IMR-90 (cell line): ENCODE measurements around the gene MEF2A. TPM values are rescaled to one million over a fixed set of nuclear protein-coding genes. Genes with fewer than 3 reads are reported as not detected.

ENCODE experiments used
- ATAC-seq: fragments of 200-7000 bp; cut with Tn5 transposase; 2 replicates; pipeline ENCODE4 v1.9.1; 2020; ENCODE audit warnings: low read depth, mild to moderate bottlenecking, moderate library complexity
- BruUV-seq: library from RNA; stranded (reverse); fragments of 400-500 nt; replicated peaks from 2 replicates; lab custom pipeline; 2021; lab: Mats Ljungman, UMichigan
- CTCF ChIA-PET: fragments of 300-600 bp; formaldehyde crosslinking; extraction: SDS; loops from one replicate; lab custom pipeline; 2021; ENCODE audit warnings: antibody characterized with exemption; lab: Yijun Ruan, JAX
- POLR2A ChIA-PET: fragments of 300-600 bp; sonication (Branson Sonifier 250); formaldehyde crosslinking; loops from one replicate; lab custom pipeline; 2022; ENCODE audit warnings: antibody characterized with exemption; ENCODE audit not compliant: unreplicated experiment; lab: Charles Lee
- DNase-seq: peaks from one replicate; pipeline ENCODE4 v3.0.0; 2013
- H2AFZ ChIP-seq: replicated peaks from 2 replicates; pipeline ENCODE3; 2013; ENCODE audit warnings: low read length, mild to moderate bottlenecking; ENCODE audit not compliant: poor library complexity
- H2AK5ac ChIP-seq: 2 replicates; pipeline ENCODE4 v1.6.1; 2013; ENCODE audit warnings: low read depth, low read length, inconsistent platforms
- H2AK9ac ChIP-seq: replicated peaks from 2 replicates; pipeline ENCODE3; 2013; ENCODE audit warnings: mild to moderate bottlenecking, low read depth, low read length, moderate library complexity; ENCODE audit not compliant: poor library complexity
- H2BK120ac ChIP-seq: 2 replicates; pipeline ENCODE4 v1.6.1; 2013; ENCODE audit warnings: low read depth, low read length, inconsistent platforms
- H2BK15ac ChIP-seq: 3 replicates; pipeline ENCODE4 v1.6.1; 2013; ENCODE audit warnings: low read depth, low read length, inconsistent platforms
- H2BK20ac ChIP-seq: 2 replicates; pipeline ENCODE4 v1.6.1; 2013; ENCODE audit warnings: low read depth, mild to moderate bottlenecking, inconsistent platforms, low read length, moderate library complexity
- H2BK5ac ChIP-seq: 2 replicates; pipeline ENCODE4 v1.6.1; 2013; ENCODE audit warnings: mild to moderate bottlenecking, low read depth, low read length, inconsistent platforms; ENCODE audit not compliant: poor library complexity, severe bottlenecking
- H3K14ac ChIP-seq: replicated peaks from 2 replicates; pipeline ENCODE4 v1.6.1; 2013; ENCODE audit warnings: low read depth, low read length, inconsistent platforms
- H3K18ac ChIP-seq: 2 replicates; pipeline ENCODE4 v1.6.1; 2013; ENCODE audit warnings: low read depth, low read length, control low read depth
- H3K23ac ChIP-seq: 2 replicates; pipeline ENCODE4 v1.6.1; 2013; ENCODE audit warnings: low read depth, low read length, inconsistent platforms
- H3K27ac ChIP-seq: 2 replicates; pipeline ENCODE4 v1.5.1; 2013; ENCODE audit warnings: mild to moderate bottlenecking, control low read depth, low read length; ENCODE audit not compliant: insufficient read depth
- H3K27me3 ChIP-seq: 2 replicates; pipeline ENCODE4 v1.6.1; 2013; ENCODE audit warnings: low read length; ENCODE audit not compliant: control insufficient read depth, insufficient read depth
- H3K36me3 ChIP-seq: 2 replicates; pipeline ENCODE4 v1.6.1; 2013; ENCODE audit warnings: low read length, mixed read lengths; ENCODE audit not compliant: control insufficient read depth, insufficient read depth
- H3K4ac ChIP-seq: 2 replicates; pipeline ENCODE4 v1.6.1; 2013; ENCODE audit warnings: low read depth, low read length, inconsistent platforms
- H3K4me1 ChIP-seq: 2 replicates; pipeline ENCODE4 v1.6.1; 2013; ENCODE audit warnings: low read length, mixed read lengths; ENCODE audit not compliant: control insufficient read depth, insufficient read depth
- H3K4me2 ChIP-seq: 2 replicates; pipeline ENCODE4 v1.6.1; 2013; ENCODE audit warnings: low read depth, mild to moderate bottlenecking, control low read depth, low read length, moderate library complexity
- H3K4me3 ChIP-seq: 2 replicates; pipeline ENCODE4 v1.5.1; 2013; ENCODE audit warnings: low read depth, mild to moderate bottlenecking, control low read depth, low read length, moderate library complexity; ENCODE audit not compliant: insufficient read depth
- H3K56ac ChIP-seq: 2 replicates; pipeline ENCODE4 v1.6.1; 2013; ENCODE audit warnings: low read length, inconsistent platforms; ENCODE audit not compliant: insufficient read depth; ENCODE audit errors: extremely low read depth
- H3K79me1 ChIP-seq, 2 experiments: 2 replicates each; pipeline ENCODE4 v1.6.1; 2013; ENCODE audit warnings: low read length in 2 of 2, inconsistent platforms in 1 of 2, low read depth in 1 of 2
- H3K9ac ChIP-seq: 2 replicates; pipeline ENCODE4 v1.6.1; 2013; ENCODE audit warnings: low read depth, low read length, control low read depth
- H3K9me1 ChIP-seq: 2 replicates; pipeline ENCODE4 v1.6.1; 2013; ENCODE audit warnings: low read length, inconsistent platforms; ENCODE audit not compliant: insufficient read depth
- H3K9me3 ChIP-seq: 2 replicates; pipeline ENCODE4 v1.6.1; 2013; ENCODE audit warnings: low read length; ENCODE audit not compliant: control insufficient read depth, insufficient read depth
- H4K20me1 ChIP-seq: 2 replicates; pipeline ENCODE4 v1.6.1; 2013; ENCODE audit warnings: low read length, inconsistent platforms; ENCODE audit not compliant: insufficient read depth
- H4K5ac ChIP-seq: 2 replicates; pipeline ENCODE4 v1.6.1; 2013; ENCODE audit warnings: mild to moderate bottlenecking, low read depth, low read length, control low read depth
- H4K8ac ChIP-seq, 2 experiments: 2 replicates each; pipeline ENCODE4 v1.6.1; 2013; ENCODE audit warnings: low read depth in 2 of 2, low read length in 2 of 2, control low read depth in 1 of 2, inconsistent platforms in 1 of 2
- H4K91ac ChIP-seq: 2 replicates; pipeline ENCODE4 v1.6.1; 2013; ENCODE audit warnings: low read depth, low read length, inconsistent platforms; ENCODE audit not compliant: insufficient read depth
- RAD21 ChIP-seq: IDR thresholded peaks from 2 replicates; pipeline ENCODE4 v1.6.1; 2012; ENCODE audit warnings: low read length, improper control_type of control experiment
- WGBS, 2 experiments: methylation state at CpG; one replicate each; pipeline versions ENCODE4 v1.1.5 to v1.1.7; 2013; ENCODE audit warnings: missing lambda C conversion rate in 2 of 2; ENCODE audit not compliant: insufficient read length in 1 of 2; ENCODE audit errors: extremely low coverage in 2 of 2; 5-methylcytosine and 5-hydroxymethylcytosine counted together
- dilution Hi-C: fragments of 300-500 bp; cut with HindIII; formaldehyde crosslinking; loops from one replicate; pipeline ENCODE4 v1.14.3; 2018; ENCODE audit warnings: low sequenced_read_pairs; ENCODE audit not compliant: unreplicated experiment
- in situ Hi-C: fragments of 300-500 bp; cut with MboI; formaldehyde crosslinking; loops from 3 replicates; pipeline ENCODE4 v1.14.3; 2019; ENCODE audit warnings: low sequenced_read_pairs, inconsistent platforms, mixed read lengths
- intact Hi-C: fragments of 100-400 bp; cut with micrococcal nuclease; formaldehyde crosslinking; loops from 2 replicates; pipeline ENCODE4 v1.10.0; 2022
- polyA plus RNA-seq, 3 experiments: library from polyadenylated mRNA; depleted of rRNA; stranded (reverse); fragments of >200 nt; gene quantifications; 2 replicates each; pipeline ENCODE4 v1.2.3, GENCODE V29; 2012; ENCODE audit warnings: low replicate concordance in 1 of 3
- total RNA-seq: library from RNA; depleted of rRNA; stranded (reverse); fragments of >200 nt; gene quantifications from 2 replicates; pipeline ENCODE4 v1.2.3, GENCODE V29; 2012
- TF ChIP-seq, protein P1 (sequence below): conservative IDR thresholded peaks from 2 replicates; pipeline ENCODE4 v1.5.1; 2012; ENCODE audit warnings: mild to moderate bottlenecking, low read depth, low read length, improper control_type of control experiment

Gene MEF2A
- total and polyA plus RNA-seq, 2 of the 4 experiments (the other 2 are of a cell fraction): 16.1 to 16.7 TPM

GRCh38 chr15:99732751-99733267 lies 167.0 kb downstream of the MEF2A start:
- TF ChIP-seq, protein P1, sequence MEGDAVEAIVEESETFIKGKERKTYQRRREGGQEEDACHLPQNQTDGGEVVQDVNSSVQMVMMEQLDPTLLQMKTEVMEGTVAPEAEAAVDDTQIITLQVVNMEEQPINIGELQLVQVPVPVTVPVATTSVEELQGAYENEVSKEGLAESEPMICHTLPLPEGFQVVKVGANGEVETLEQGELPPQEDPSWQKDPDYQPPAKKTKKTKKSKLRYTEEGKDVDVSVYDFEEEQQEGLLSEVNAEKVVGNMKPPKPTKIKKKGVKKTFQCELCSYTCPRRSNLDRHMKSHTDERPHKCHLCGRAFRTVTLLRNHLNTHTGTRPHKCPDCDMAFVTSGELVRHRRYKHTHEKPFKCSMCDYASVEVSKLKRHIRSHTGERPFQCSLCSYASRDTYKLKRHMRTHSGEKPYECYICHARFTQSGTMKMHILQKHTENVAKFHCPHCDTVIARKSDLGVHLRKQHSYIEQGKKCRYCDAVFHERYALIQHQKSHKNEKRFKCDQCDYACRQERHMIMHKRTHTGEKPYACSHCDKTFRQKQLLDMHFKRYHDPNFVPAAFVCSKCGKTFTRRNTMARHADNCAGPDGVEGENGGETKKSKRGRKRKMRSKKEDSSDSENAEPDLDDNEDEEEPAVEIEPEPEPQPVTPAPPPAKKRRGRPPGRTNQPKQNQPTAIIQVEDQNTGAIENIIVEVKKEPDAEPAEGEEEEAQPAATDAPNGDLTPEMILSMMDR: no peak
- TF ChIP-seq RAD21: no peak
- Histone ChIP-seq H3K56ac (no peak overlapping the region), H3K4me3 (peak overlapping the region; percentile 90), H3K79me1 (peaks cover 0 to 14% of the 10 kb centered on the region in 2 experiments; a peak in 2 of 4 replicates), H3K4ac (no peak overlapping the region), H3K4me1 (peaks cover 4% of the 10 kb centered on the region), H3K27ac (peak overlapping the region; percentile 24; the same call in 1 of the 2 replicates), H2AK9ac (peak overlapping the region; percentile 73), H4K20me1 (no peaks in the 10 kb centered on the region), H3K14ac (no peak overlapping the region), H3K9me1 (no peaks in the 10 kb centered on the region), H2BK120ac (no peak overlapping the region), H4K91ac (no peak overlapping the region), H2AFZ (peak overlapping the region; percentile 95), H2BK20ac (no peak overlapping the region), H3K9me3 (no peaks in the 10 kb centered on the region), H4K8ac (no peak overlapping the region; a peak in 1 of 4 replicates), H3K23ac (0 out of 2 replicates have a peak overlapping the region, but pooled peaks have one; percentile 93), H3K9ac (peak overlapping the region; percentile 59), H2BK15ac (no peak overlapping the region), H2AK5ac (no peak overlapping the region), H4K5ac (no peak overlapping the region), H3K27me3 (0 out of 2 replicates have a peak, but pooled peaks cover 1% of the 10 kb centered on the region), H3K4me2 (peak overlapping the region; percentile 90), H3K36me3 (peaks cover 7% of the 10 kb centered on the region; the same call in 1 of the 2 replicates), H2BK5ac (no peak overlapping the region), H3K18ac (no peak overlapping the region)
- CTCF ChIA-PET: interaction anchor here (0.7 to 1.2 kb wide), 4 partner anchors 23 to 674 kb away, joined by 3 to 6 read pairs (median 4); no protein-coding TSS in a partner anchor
- in situ Hi-C loops: loop anchor here (25.0 kb wide), 1 partner anchor 621 kb away; the partner anchor contains the start of gene SYNM
- BruUV-seq: no TSS peak
- intact Hi-C loops: loop anchor here (5.0 kb wide), 1 partner anchor 631 kb away; no protein-coding TSS in a partner anchor
- DNase-seq: no peak
- ATAC-seq: peak; percentile 45
- dilution Hi-C loops: no loop called here
- no CpG with 5 or more reads among the region's 46 CpGs for WGBS, 2 experiments
- POLR2A ChIA-PET: interaction anchor here (0.6 to 0.7 kb wide), 2 partner anchors 19 to 629 kb away, joined by 3 to 7 read pairs; no protein-coding TSS in a partner anchor
